Activated CD4-positive, alpha-beta T cell treated with anti-CD3 and anti-CD28 coated beads, Interleukin-2, amount 50 U/mL, for 4 hours (primary cell): ENCODE measurements around the gene COG5.

Source experiments
- DNase-seq, 2 experiments: peaks; one replicate each; pipeline ENCODE4 v3.0.0-alpha.2; 2020

Gene COG5

DNA sequence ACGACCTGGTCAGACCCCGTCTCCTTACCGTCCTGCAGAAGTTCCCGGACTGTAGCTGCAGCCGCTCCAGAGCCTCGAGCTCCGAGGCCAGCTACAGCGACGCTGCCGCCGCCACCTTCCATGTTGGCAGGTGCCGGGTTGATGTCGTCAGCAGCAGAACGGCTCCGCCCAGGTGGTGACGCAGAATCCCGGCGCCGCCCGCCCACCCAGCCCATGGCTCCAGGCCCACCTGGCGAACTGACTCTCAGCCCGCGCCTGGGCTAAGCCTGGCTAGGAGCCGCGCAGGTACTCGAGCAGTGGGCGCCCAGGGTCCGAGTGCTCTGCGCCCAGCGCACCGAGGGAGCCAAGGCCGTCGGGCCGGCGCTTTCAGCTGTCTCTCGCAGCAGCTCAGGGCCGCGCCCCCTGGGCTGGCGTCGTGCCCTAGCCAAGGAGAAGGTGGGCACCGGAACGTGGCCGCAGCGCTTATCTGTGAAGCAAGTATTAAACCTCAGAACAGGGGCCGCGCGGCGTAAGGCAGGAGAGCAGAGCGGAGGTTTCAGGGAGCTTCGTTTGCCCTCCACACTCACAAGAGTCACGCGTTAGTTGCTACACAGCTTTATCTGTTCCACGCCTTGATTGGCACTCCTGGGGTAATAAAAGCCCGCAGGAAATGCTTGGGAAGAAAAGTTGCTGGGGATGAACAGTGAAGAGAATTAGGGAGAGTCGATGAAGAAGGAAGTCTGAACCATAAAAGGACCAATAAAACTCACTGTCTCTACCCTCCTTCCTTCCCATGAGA, at the start of gene COG5, which contains the start of gene DUS4L:
TSS of gene COG5 (minus strand) at position 146 of the 778 bp plus-strand sequence. CDS start at position 122, 24 bp downstream.
TSS of gene DUS4L (plus strand) at position 197 of the 778 bp plus-strand sequence. CDS start 3,100 bp downstream, outside the sequence.
- DNase-seq: peak; percentile 80 to 82

DNA sequence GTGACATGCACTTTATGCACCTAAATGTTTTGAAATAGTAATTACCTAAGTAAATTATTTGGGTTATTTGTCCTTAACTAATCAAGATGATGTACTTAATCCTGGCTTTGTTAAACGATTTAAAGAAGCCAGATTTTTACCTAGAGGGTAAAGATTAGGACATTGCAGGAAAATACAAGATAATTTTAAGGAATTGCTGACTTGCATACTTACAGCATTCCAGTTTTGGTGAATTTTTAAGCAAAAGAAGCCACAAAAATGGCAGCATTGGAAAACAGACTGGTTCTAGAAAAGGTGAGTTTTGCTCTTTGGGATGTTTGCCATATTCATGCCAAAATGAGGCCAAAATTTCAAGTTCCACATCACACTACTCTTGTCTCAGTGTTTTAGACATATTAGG, 49.7 kb upstream of the COG5 start:
- no peak for DNase-seq

DNA sequence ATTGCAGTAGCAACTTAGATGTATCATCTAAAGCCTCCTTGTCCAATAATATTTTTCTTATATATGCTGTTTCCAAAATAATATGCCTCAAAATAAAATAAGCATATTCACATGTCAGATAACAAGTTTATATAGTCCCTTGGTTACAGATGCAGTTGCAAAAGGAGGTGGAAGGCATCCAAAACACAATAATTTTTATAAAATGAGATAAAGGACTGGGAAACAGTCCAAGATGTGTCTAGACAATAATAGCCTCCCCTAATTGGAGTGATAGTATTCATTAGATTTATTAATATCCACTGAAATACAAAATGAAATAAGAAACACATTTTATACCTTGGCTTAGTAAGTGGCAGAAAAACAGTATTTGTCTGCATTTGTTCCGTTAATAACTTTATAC, 46.6 kb upstream of the COG5 start:
- no peak for DNase-seq

DNA sequence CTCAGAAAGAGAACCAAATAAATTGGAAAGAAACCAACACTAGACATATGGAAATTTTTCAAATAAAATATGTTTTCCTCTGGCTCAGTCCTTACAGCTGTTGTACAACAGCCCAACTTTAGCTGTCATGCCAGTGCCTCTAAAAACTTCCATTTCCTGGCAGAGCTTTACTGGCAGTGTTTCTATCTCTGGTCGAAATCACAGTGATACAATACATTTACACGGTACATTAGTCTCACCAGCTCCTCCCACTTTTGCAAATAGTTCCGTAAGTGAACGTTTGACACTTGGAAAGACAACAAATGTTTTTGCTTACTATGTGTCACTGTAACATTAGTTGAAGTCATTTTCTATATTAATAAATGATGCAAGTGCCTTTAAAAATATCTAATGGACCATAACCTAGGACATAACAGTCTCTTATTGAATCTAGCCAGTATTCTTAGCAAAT, 46.1 kb upstream of the COG5 start:
- DNase-seq: no peak

- no peak for DNase-seq
Observed at GRCh38 chr7:107606303-107606702, 42.6 kb upstream of the COG5 start.

DNA sequence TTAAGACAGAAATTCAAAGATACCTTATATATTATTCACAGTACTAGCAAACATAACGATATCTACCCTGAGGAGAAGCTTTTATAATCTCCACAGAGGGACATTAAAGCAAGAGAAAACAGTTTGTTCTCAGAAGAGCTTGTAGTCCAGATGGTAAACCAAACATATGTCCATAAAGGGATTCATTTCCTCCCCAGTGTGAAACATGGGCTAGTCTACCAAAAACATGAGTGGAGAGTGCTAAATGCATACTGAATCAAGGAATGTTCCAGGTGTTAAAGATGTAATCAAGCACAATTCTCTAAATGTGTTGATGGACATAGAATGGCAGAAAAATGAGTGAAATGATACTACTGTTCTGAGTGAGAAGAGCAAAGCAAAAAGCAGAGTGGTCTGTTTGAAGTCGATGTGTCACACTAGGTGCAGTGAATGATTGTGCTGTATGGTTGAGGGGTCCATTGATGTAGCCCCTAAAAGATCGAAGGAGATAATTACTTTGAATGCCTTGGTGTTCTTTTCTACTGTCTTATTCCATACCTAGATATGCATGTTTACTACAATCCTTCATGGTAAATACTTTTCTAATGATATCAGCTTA, 41.6 kb upstream of the COG5 start:
- DNase-seq: no peak

- DNase-seq: no peak
Observed at GRCh38 chr7:107600816-107601215, 37.1 kb upstream of the COG5 start.

- no peak for DNase-seq
Observed at GRCh38 chr7:107599262-107599661, 35.5 kb upstream of the COG5 start.

GRCh38 chr7:107597953-107598352, 34.2 kb upstream of the COG5 start:
- no peak for DNase-seq

DNA sequence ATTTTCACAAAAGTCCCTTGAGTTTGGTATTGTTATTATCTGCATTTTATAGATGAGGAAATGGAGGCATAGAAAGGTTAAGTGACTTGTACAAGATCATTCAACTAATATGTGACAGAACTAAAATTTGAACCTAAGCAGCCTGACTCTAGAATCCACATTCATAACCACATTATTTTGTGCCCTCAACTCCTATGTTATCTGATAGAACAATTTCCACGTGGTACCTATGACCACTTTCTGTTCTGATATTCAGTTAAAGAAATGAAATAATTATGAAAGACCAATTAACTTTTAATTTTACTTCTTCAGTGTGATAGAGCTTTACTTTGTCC, 33.8 kb upstream of the COG5 start:
- DNase-seq: no peak

DNA sequence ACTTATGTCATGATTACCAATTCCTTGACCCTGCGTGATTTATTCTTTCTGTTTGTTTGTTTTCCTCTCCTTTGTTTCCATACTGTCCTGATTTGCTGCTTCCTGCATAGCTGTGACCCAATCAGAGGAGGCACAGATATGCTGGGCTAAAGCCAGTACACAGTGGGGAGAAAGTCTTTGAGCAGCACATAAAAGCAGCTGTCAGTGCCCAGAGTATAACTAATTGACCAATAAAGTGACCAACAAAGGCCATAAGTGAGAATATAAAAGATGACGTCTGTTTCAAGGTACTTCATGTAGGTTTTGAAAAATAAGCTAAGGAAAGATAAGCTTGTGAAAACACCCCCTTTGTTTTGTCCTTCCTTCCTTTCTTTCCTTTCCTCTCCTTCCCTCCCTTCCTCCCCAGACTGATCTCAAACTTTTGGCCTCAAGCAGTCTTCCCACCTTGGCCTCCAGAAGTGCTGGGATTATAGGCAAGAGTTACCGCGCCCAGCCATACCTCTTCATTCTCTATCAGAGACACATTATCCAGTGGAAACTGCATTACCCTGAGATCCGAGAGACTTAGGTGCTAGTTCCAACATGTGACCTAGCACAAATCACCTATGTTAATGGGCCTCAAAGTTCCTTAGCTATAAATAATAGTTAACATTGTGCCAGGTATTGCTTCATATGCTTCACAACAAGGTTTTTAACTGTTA, 33.3 kb upstream of the COG5 start:
- no peak for DNase-seq

GRCh38 chr7:107594961-107595737, 31.4 kb upstream of the COG5 start:
- no peak for DNase-seq

DNA sequence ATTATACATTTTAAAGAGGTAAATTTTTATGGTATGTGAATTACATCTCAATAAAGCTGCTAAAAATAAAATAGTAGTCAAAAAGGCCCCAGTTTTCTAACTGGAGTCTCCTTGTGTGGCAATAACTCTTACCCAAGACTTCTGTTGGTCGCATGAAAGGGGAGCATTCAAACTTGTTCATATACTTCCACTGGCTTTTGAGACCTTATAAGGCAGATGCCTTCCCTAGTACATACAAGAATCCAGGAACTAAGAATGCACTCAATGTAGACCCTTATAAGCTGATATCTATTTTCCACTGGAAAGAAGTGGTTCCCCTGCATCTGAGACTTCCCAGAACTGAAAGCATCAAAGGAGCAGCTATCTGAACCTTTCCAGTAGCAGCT, 29.3 kb upstream of the COG5 start:
- no peak for DNase-seq

DNA sequence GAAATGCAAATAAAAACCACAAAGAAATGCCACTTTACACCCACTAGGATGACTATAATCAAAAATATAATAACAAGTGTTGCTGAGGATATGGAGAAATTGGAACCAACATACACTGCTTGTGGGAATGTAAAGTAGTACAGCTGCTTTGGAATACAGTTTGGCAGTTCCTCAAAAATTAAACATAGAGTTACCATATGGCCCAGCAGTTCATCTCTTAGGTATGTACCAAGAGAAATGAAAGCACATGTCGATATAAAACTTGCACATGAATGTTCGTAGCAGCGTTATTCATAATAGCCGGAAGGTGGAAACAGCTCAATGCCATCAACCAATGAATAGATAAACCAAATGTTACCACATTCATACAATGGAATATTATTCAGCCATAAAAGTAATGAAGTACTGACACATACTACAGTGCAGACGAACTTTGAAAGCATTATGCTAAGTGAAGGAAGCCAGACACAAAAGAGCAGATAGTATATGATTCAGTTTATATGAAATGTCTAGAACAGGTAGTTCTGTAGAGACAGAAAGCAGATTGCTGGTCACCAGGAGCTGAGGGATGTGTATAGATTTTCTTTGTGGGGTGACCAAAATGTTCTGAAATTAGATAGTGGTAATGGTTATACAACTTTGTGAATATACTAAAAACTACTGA, 28.8 kb upstream of the COG5 start:
- no peak for DNase-seq

- DNase-seq: no peak
Observed at GRCh38 chr7:107591421-107591820, 27.7 kb upstream of the COG5 start.

DNA sequence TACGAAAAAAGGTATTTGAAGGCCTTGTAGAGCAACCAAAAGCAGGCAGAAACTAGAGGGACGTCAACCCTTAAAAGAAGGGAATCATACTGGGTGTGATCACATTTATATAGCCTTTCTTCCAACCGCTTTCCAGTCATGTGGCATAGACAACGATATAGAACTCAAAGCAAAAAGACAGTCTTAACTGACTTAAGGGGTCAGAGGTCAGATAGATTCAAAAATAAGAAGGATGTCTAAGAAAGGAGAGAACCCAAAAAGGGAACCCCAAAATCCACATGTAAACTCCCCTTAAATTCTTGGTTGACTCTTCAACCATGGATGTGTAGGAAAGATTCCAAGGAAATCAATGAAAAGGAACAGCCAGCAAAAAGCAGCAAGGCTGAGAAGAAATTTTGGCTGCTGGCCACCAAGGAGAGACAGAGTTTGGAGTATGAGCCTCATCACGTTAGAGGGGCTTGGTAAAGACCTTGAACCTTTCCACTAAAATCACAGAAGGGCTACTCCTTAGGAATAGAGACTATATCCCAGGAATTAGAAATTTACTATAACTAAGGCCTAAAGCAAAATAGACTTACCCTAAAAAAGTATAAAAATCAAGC, 24.9 kb upstream of the COG5 start:
- no peak for DNase-seq

DNA sequence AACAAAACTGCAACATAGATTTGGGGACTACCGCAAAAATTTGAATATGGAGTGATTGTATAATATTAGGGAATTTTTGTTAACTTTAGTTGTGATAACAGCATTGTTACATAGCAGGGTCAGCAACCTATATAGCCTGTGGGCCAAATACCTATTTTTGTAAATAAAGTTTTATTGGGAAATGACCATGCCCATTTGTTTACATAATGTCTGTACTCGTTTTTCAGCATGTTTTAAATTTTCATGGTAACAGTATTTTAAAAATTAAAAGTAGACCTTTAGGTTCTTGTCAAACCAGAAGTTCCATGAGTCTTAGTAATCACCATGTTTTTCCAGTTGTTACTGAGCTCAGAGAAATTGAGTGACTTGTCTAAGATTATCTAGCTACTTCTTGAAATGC, 21.0 kb upstream of the COG5 start:
- no peak for DNase-seq

DNA sequence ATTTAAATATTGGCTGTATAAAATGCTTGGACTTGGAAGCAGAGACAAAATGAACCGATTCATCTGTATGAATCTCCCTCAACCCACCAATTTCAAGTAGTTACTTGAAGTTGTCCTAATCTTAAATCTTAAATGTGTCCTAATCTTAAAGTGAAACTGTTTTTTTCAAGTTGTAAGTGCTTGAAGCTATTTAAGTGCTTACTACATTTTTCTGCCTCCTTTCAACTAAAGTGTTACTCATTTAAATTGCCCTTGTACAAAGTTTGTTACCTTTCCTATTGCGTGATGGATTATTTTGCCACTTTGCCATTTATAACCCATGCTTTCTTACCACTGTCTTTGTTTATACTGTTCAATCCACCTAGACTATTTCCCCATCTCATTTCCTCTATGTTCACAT, 19.2 kb upstream of the COG5 start:
- no peak for DNase-seq

DNA sequence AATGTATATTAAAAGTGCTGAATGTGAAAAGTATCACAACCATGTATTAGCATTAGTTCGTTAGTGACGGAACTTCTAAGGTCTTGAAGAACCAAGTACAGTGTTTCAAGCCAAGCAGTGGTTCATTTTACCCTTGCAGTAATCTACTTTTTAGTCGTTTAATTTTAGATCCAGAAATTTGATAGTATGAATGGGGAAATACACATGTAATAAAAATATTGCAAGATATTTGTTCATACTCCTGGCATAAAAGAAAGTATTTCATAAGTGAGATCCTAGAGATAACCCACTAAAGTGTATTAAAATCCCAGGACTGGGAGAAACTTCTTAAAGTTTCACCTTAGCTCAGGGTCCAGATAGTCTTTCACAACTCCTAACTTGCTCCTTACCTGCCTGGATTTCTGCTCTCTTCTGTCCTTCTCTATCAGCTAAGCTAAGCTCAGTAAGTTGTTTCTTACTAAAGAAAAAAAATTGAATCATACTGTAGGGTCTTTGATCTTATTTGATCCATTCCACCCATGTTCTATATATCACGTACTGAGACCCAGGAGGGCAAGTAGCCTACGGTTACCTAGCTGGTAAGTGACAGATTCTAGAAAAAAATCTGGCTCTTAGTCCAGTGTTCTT, 17.8 kb upstream of the COG5 start:
- DNase-seq: no peak

GRCh38 chr7:107580716-107581383, 17.1 kb upstream of the COG5 start:
- DNase-seq: no peak
